Panc1 (cell line): ENCODE data around the gene ARR3.

Experiments
- REST ChIP-seq, 2 experiments: IDR thresholded peaks; 2 replicates each; pipeline ENCODE4 v1.6.1; 2011 to 2012; ENCODE audit warnings: low read depth in 2 of 2, control low read depth in 1 of 2, low read length in 1 of 2, mild to moderate bottlenecking in 1 of 2, moderate library complexity in 1 of 2; ENCODE audit not compliant: insufficient read depth in 1 of 2
- TF ChIP-seq, protein P1 (sequence below): fragments of 450-650 bp; IDR thresholded peaks from 2 replicates; pipeline ENCODE4 v1.5.1; 2017; ENCODE audit warnings: mild to moderate bottlenecking

- TF ChIP-seq, protein P1, sequence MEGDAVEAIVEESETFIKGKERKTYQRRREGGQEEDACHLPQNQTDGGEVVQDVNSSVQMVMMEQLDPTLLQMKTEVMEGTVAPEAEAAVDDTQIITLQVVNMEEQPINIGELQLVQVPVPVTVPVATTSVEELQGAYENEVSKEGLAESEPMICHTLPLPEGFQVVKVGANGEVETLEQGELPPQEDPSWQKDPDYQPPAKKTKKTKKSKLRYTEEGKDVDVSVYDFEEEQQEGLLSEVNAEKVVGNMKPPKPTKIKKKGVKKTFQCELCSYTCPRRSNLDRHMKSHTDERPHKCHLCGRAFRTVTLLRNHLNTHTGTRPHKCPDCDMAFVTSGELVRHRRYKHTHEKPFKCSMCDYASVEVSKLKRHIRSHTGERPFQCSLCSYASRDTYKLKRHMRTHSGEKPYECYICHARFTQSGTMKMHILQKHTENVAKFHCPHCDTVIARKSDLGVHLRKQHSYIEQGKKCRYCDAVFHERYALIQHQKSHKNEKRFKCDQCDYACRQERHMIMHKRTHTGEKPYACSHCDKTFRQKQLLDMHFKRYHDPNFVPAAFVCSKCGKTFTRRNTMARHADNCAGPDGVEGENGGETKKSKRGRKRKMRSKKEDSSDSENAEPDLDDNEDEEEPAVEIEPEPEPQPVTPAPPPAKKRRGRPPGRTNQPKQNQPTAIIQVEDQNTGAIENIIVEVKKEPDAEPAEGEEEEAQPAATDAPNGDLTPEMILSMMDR: no peak
- TF ChIP-seq REST (IDR thresholded peaks at IDR 0.05; ENCODE audit: insufficient read depth in 1 of 2, low read depth in 2 of 2, low read length in 1 of 2): no peak
Measured at GRCh38 chrX:70322784-70323183, 54.6 kb downstream of the ARR3 start.
